Liver (tissue), 3 donors: Measurements from ENCODE around the gene ATL1.

Experiments used
- FOXA2 ChIP-seq: IDR thresholded peaks from 2 replicates; pipeline ENCODE4 v1.6.1; 2016; ENCODE audit warnings: antibody characterized with exemption
- SP1 ChIP-seq: IDR thresholded peaks from 2 replicates; pipeline ENCODE4 v1.6.1; 2018; ENCODE audit warnings: antibody characterized with exemption, mild to moderate bottlenecking
- TAF1 ChIP-seq: conservative IDR thresholded peaks from 2 replicates; pipeline ENCODE4 v1.6.1; 2016; ENCODE audit warnings: antibody characterized with exemption, mild to moderate bottlenecking
- YY1 ChIP-seq: IDR thresholded peaks from 2 replicates; pipeline ENCODE4 v1.6.1; 2016; ENCODE audit warnings: antibody characterized with exemption, mild to moderate bottlenecking
- TF ChIP-seq, protein P1 (sequence below): IDR thresholded peaks from 2 replicates; pipeline ENCODE4 v1.6.1; 2016; ENCODE audit warnings: antibody characterized with exemption
- TF ChIP-seq, protein P2 (sequence below): fragments of 150-350 bp; IDR thresholded peaks from 2 replicates; pipeline ENCODE4 v1.5.1; 2017; ENCODE audit warnings: improper control_type of control experiment, low read depth, low read length; ENCODE audit not compliant: missing input control
- TF ChIP-seq, protein P3 (sequence below): IDR thresholded peaks from 2 replicates; pipeline ENCODE4 v1.6.1; 2016; ENCODE audit warnings: antibody characterized with exemption, mild to moderate bottlenecking
- TF ChIP-seq, protein P4 (sequence below): IDR thresholded peaks from 2 replicates; pipeline ENCODE4 v1.6.1; 2016; ENCODE audit warnings: antibody characterized with exemption
- donor health status: healthy.
- donor health status: healthy.

DNA sequence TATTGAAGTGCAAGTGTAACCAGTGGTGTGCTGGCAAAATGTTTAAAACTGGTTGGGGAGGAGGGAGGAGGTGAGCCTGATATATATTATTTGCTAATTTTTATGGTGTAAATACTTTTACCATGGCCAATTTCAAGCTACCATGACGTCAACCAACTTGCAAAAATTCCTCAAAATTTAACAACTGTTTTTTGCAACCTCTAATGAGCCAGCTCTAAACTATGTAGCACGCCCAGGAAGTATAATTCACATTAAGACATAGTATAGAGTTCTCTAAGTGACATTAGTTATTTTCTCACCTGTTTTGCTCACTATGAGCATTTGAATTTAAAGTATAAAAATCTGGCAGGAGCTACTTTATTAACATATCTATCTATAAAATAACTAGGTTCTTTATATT lies 41.4 kb downstream of the ATL1 start:
- TF ChIP-seq SP1 (no peak), YY1 (no peak), TAF1 (no peak), FOXA2 (no peak)
- TF ChIP-seq, protein P1, sequence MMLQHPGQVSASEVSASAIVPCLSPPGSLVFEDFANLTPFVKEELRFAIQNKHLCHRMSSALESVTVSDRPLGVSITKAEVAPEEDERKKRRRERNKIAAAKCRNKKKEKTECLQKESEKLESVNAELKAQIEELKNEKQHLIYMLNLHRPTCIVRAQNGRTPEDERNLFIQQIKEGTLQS: no peak
- TF ChIP-seq, protein P2, sequence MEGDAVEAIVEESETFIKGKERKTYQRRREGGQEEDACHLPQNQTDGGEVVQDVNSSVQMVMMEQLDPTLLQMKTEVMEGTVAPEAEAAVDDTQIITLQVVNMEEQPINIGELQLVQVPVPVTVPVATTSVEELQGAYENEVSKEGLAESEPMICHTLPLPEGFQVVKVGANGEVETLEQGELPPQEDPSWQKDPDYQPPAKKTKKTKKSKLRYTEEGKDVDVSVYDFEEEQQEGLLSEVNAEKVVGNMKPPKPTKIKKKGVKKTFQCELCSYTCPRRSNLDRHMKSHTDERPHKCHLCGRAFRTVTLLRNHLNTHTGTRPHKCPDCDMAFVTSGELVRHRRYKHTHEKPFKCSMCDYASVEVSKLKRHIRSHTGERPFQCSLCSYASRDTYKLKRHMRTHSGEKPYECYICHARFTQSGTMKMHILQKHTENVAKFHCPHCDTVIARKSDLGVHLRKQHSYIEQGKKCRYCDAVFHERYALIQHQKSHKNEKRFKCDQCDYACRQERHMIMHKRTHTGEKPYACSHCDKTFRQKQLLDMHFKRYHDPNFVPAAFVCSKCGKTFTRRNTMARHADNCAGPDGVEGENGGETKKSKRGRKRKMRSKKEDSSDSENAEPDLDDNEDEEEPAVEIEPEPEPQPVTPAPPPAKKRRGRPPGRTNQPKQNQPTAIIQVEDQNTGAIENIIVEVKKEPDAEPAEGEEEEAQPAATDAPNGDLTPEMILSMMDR: no peak
- TF ChIP-seq, protein P3, sequence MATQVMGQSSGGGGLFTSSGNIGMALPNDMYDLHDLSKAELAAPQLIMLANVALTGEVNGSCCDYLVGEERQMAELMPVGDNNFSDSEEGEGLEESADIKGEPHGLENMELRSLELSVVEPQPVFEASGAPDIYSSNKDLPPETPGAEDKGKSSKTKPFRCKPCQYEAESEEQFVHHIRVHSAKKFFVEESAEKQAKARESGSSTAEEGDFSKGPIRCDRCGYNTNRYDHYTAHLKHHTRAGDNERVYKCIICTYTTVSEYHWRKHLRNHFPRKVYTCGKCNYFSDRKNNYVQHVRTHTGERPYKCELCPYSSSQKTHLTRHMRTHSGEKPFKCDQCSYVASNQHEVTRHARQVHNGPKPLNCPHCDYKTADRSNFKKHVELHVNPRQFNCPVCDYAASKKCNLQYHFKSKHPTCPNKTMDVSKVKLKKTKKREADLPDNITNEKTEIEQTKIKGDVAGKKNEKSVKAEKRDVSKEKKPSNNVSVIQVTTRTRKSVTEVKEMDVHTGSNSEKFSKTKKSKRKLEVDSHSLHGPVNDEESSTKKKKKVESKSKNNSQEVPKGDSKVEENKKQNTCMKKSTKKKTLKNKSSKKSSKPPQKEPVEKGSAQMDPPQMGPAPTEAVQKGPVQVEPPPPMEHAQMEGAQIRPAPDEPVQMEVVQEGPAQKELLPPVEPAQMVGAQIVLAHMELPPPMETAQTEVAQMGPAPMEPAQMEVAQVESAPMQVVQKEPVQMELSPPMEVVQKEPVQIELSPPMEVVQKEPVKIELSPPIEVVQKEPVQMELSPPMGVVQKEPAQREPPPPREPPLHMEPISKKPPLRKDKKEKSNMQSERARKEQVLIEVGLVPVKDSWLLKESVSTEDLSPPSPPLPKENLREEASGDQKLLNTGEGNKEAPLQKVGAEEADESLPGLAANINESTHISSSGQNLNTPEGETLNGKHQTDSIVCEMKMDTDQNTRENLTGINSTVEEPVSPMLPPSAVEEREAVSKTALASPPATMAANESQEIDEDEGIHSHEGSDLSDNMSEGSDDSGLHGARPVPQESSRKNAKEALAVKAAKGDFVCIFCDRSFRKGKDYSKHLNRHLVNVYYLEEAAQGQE: no peak
- TF ChIP-seq, protein P4, sequence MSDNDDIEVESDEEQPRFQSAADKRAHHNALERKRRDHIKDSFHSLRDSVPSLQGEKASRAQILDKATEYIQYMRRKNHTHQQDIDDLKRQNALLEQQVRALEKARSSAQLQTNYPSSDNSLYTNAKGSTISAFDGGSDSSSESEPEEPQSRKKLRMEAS: no peak
